WI38 (cell line): ENCODE data around the gene LRRC8B.

Source experiments
- H3K4me3 ChIP-seq: 2 replicates; pipeline ENCODE4 v1.5.1; 2011; ENCODE audit warnings: low read depth, mild to moderate bottlenecking, control low read depth, low read length
- TF ChIP-seq, protein P1 (sequence below): IDR thresholded peaks from 2 replicates; pipeline ENCODE4 v1.5.1; 2012; ENCODE audit warnings: low read depth, mild to moderate bottlenecking, control low read depth, low read length

Gene LRRC8B

GRCh38 chr1:89545264-89546038 is 20.8 kb downstream of the LRRC8B start:
- no peak overlapping the region for H3K4me3 ChIP-seq
- TF ChIP-seq, protein P1, sequence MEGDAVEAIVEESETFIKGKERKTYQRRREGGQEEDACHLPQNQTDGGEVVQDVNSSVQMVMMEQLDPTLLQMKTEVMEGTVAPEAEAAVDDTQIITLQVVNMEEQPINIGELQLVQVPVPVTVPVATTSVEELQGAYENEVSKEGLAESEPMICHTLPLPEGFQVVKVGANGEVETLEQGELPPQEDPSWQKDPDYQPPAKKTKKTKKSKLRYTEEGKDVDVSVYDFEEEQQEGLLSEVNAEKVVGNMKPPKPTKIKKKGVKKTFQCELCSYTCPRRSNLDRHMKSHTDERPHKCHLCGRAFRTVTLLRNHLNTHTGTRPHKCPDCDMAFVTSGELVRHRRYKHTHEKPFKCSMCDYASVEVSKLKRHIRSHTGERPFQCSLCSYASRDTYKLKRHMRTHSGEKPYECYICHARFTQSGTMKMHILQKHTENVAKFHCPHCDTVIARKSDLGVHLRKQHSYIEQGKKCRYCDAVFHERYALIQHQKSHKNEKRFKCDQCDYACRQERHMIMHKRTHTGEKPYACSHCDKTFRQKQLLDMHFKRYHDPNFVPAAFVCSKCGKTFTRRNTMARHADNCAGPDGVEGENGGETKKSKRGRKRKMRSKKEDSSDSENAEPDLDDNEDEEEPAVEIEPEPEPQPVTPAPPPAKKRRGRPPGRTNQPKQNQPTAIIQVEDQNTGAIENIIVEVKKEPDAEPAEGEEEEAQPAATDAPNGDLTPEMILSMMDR: no peak

GRCh38 chr1:89546082-89546889 is 21.7 kb downstream of the LRRC8B start:
- TF ChIP-seq, protein P1: no peak

GRCh38 chr1:89546934-89547562 is 22.4 kb downstream of the LRRC8B start:
- no peak overlapping the region for H3K4me3 ChIP-seq
- TF ChIP-seq, protein P1: no peak

More at GRCh38 chr1:89546082-89546889, 21.7 kb downstream of the LRRC8B start:
- no peak overlapping the region for H3K4me3 ChIP-seq

- no peak overlapping the region for H3K4me3 ChIP-seq
- TF ChIP-seq, protein P1: no peak
Observed at GRCh38 chr1:89547563-89548116, 23.0 kb downstream of the LRRC8B start.

DNA sequence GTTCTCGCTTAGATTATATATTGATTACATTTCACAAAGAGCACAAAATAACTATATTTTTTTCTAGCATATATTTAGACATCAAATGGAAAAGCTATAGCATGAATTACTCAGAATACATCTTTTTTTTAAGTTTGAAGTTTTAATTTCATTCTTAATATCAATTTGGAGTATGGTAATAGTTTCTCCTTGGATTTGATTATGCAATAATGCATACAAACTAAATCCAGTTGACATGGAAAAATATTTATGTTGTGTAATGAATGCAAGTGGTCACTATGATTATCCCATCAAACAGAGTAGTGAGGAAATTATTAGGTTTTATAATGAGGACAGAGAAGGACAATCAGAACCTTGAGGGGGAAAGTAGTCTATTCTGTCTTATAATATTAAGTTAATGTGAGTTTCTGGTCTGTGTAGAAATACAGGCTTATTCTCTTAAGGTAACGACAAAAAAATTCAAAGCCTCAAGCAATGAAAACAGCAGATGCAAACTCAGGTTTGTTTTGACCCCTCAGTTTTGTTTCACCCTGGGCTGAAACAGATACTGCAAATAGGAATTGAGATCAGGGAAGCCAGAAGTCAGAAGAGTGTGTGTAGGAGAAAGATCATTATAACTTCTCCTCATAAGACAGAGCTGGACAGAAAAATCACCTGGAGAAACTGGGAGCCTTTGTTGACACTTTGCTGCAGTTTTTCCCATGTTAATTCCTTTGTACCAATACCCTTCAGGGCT is 23.7 kb downstream of the LRRC8B start:
- no peak overlapping the region for H3K4me3 ChIP-seq
- TF ChIP-seq, protein P1: no peak

DNA sequence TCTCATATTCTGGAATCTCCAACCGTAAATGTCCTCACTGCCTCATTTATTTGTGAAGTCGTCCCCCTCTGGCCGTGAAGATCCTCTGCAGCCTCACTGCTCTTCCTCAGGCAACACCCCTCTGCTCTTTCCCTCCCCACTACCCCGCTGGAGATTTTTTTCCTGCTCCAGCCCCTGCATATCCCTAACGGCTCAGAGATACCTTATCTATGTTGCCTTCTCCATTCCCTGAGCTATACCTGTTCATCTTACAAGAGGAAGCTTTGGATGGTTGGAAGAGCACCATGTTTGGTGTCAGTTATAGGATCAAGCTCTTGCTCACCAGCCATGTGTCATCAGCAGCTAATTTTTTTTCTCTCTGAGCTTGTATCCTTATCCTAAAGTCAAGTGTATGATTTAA is 26.4 kb downstream of the LRRC8B start:
- H3K4me3 ChIP-seq: no peak overlapping the region
- TF ChIP-seq, protein P1: no peak
